ENCODE results near the gene ARHGDIG.

GRCh38 chr16:322476-323143, 42.2 kb downstream of the ARHGDIG start:
- TF ChIP-seq, protein P1, sequence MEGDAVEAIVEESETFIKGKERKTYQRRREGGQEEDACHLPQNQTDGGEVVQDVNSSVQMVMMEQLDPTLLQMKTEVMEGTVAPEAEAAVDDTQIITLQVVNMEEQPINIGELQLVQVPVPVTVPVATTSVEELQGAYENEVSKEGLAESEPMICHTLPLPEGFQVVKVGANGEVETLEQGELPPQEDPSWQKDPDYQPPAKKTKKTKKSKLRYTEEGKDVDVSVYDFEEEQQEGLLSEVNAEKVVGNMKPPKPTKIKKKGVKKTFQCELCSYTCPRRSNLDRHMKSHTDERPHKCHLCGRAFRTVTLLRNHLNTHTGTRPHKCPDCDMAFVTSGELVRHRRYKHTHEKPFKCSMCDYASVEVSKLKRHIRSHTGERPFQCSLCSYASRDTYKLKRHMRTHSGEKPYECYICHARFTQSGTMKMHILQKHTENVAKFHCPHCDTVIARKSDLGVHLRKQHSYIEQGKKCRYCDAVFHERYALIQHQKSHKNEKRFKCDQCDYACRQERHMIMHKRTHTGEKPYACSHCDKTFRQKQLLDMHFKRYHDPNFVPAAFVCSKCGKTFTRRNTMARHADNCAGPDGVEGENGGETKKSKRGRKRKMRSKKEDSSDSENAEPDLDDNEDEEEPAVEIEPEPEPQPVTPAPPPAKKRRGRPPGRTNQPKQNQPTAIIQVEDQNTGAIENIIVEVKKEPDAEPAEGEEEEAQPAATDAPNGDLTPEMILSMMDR (IDR thresholded peaks at IDR 0.05) = no peak
- no peak for TF ChIP-seq ZFX (IDR thresholded peaks at IDR 0.05; ENCODE audit: borderline replicate concordance)

Measured in 22Rv1 (cell line).